IMR-90 (cell line): ENCODE data around the gene C10orf67. TPM values are rescaled to one million over a fixed set of nuclear protein-coding genes. Genes with fewer than 3 reads are reported as not detected.

Experiments
- ATAC-seq: fragments of 200-7000 bp; cut with Tn5 transposase; 2 replicates; pipeline ENCODE4 v1.9.1; 2020; ENCODE audit warnings: low read depth, mild to moderate bottlenecking, moderate library complexity
- BruUV-seq: library from RNA; stranded (reverse); fragments of 400-500 nt; replicated peaks from 2 replicates; lab custom pipeline; 2021; lab: Mats Ljungman, UMichigan
- CTCF ChIA-PET: fragments of 300-600 bp; formaldehyde crosslinking; extraction: SDS; loops from one replicate; lab custom pipeline; 2021; ENCODE audit warnings: antibody characterized with exemption; lab: Yijun Ruan, JAX
- POLR2A ChIA-PET: fragments of 300-600 bp; sonication (Branson Sonifier 250); formaldehyde crosslinking; loops from one replicate; lab custom pipeline; 2022; ENCODE audit warnings: antibody characterized with exemption; ENCODE audit not compliant: unreplicated experiment; lab: Charles Lee
- DNase-seq: peaks from one replicate; pipeline ENCODE4 v3.0.0; 2013
- H2AFZ ChIP-seq: replicated peaks from 2 replicates; pipeline ENCODE3; 2013; ENCODE audit warnings: low read length, mild to moderate bottlenecking; ENCODE audit not compliant: poor library complexity
- H2AK5ac ChIP-seq: 2 replicates; pipeline ENCODE4 v1.6.1; 2013; ENCODE audit warnings: low read depth, low read length, inconsistent platforms
- H2AK9ac ChIP-seq: replicated peaks from 2 replicates; pipeline ENCODE3; 2013; ENCODE audit warnings: mild to moderate bottlenecking, low read depth, low read length, moderate library complexity; ENCODE audit not compliant: poor library complexity
- H2BK120ac ChIP-seq: 2 replicates; pipeline ENCODE4 v1.6.1; 2013; ENCODE audit warnings: low read depth, low read length, inconsistent platforms
- H2BK15ac ChIP-seq: 3 replicates; pipeline ENCODE4 v1.6.1; 2013; ENCODE audit warnings: low read depth, low read length, inconsistent platforms
- H2BK20ac ChIP-seq: 2 replicates; pipeline ENCODE4 v1.6.1; 2013; ENCODE audit warnings: low read depth, mild to moderate bottlenecking, inconsistent platforms, low read length, moderate library complexity
- H2BK5ac ChIP-seq: 2 replicates; pipeline ENCODE4 v1.6.1; 2013; ENCODE audit warnings: mild to moderate bottlenecking, low read depth, low read length, inconsistent platforms; ENCODE audit not compliant: poor library complexity, severe bottlenecking
- H3K14ac ChIP-seq: replicated peaks from 2 replicates; pipeline ENCODE4 v1.6.1; 2013; ENCODE audit warnings: low read depth, low read length, inconsistent platforms
- H3K18ac ChIP-seq: 2 replicates; pipeline ENCODE4 v1.6.1; 2013; ENCODE audit warnings: low read depth, low read length, control low read depth
- H3K23ac ChIP-seq: 2 replicates; pipeline ENCODE4 v1.6.1; 2013; ENCODE audit warnings: low read depth, low read length, inconsistent platforms
- H3K27ac ChIP-seq: 2 replicates; pipeline ENCODE4 v1.5.1; 2013; ENCODE audit warnings: mild to moderate bottlenecking, control low read depth, low read length; ENCODE audit not compliant: insufficient read depth
- H3K27me3 ChIP-seq: 2 replicates; pipeline ENCODE4 v1.6.1; 2013; ENCODE audit warnings: low read length; ENCODE audit not compliant: control insufficient read depth, insufficient read depth
- H3K36me3 ChIP-seq: 2 replicates; pipeline ENCODE4 v1.6.1; 2013; ENCODE audit warnings: low read length, mixed read lengths; ENCODE audit not compliant: control insufficient read depth, insufficient read depth
- H3K4ac ChIP-seq: 2 replicates; pipeline ENCODE4 v1.6.1; 2013; ENCODE audit warnings: low read depth, low read length, inconsistent platforms
- H3K4me1 ChIP-seq: 2 replicates; pipeline ENCODE4 v1.6.1; 2013; ENCODE audit warnings: low read length, mixed read lengths; ENCODE audit not compliant: control insufficient read depth, insufficient read depth
- H3K4me2 ChIP-seq: 2 replicates; pipeline ENCODE4 v1.6.1; 2013; ENCODE audit warnings: low read depth, mild to moderate bottlenecking, control low read depth, low read length, moderate library complexity
- H3K4me3 ChIP-seq: 2 replicates; pipeline ENCODE4 v1.5.1; 2013; ENCODE audit warnings: low read depth, mild to moderate bottlenecking, control low read depth, low read length, moderate library complexity; ENCODE audit not compliant: insufficient read depth
- H3K56ac ChIP-seq: 2 replicates; pipeline ENCODE4 v1.6.1; 2013; ENCODE audit warnings: low read length, inconsistent platforms; ENCODE audit not compliant: insufficient read depth; ENCODE audit errors: extremely low read depth
- H3K79me1 ChIP-seq, 2 experiments: 2 replicates each; pipeline ENCODE4 v1.6.1; 2013; ENCODE audit warnings: low read length in 2 of 2, inconsistent platforms in 1 of 2, low read depth in 1 of 2
- H3K9ac ChIP-seq: 2 replicates; pipeline ENCODE4 v1.6.1; 2013; ENCODE audit warnings: low read depth, low read length, control low read depth
- H3K9me1 ChIP-seq: 2 replicates; pipeline ENCODE4 v1.6.1; 2013; ENCODE audit warnings: low read length, inconsistent platforms; ENCODE audit not compliant: insufficient read depth
- H3K9me3 ChIP-seq: 2 replicates; pipeline ENCODE4 v1.6.1; 2013; ENCODE audit warnings: low read length; ENCODE audit not compliant: control insufficient read depth, insufficient read depth
- H4K20me1 ChIP-seq: 2 replicates; pipeline ENCODE4 v1.6.1; 2013; ENCODE audit warnings: low read length, inconsistent platforms; ENCODE audit not compliant: insufficient read depth
- H4K5ac ChIP-seq: 2 replicates; pipeline ENCODE4 v1.6.1; 2013; ENCODE audit warnings: mild to moderate bottlenecking, low read depth, low read length, control low read depth
- H4K8ac ChIP-seq, 2 experiments: 2 replicates each; pipeline ENCODE4 v1.6.1; 2013; ENCODE audit warnings: low read depth in 2 of 2, low read length in 2 of 2, control low read depth in 1 of 2, inconsistent platforms in 1 of 2
- H4K91ac ChIP-seq: 2 replicates; pipeline ENCODE4 v1.6.1; 2013; ENCODE audit warnings: low read depth, low read length, inconsistent platforms; ENCODE audit not compliant: insufficient read depth
- BHLHE40 ChIP-seq: fragments of 150-350 bp; IDR thresholded peaks from 2 replicates; pipeline ENCODE4 v1.6.1; 2016; ENCODE audit warnings: mild to moderate bottlenecking, low read depth, low read length
- CHD1 ChIP-seq: IDR thresholded peaks from 2 replicates; pipeline ENCODE4 v1.6.1; 2012; ENCODE audit warnings: low read depth, low read length, improper control_type of control experiment
- ELK1 ChIP-seq: fragments of 150-350 bp; IDR thresholded peaks from 2 replicates; pipeline ENCODE4 v1.6.1; 2016; ENCODE audit warnings: low read depth, mild to moderate bottlenecking, low read length, moderate library complexity, borderline replicate concordance
- FOS ChIP-seq: fragments of 150-350 bp; IDR thresholded peaks from 2 replicates; pipeline ENCODE4 v1.6.1; 2016; ENCODE audit warnings: low read depth, low read length
- MAZ ChIP-seq: IDR thresholded peaks from 2 replicates; pipeline ENCODE4 v1.6.1; 2012; ENCODE audit warnings: low read depth, mild to moderate bottlenecking, low read length, improper control_type of control experiment, moderate library complexity, borderline replicate concordance
- NFE2L2 ChIP-seq: fragments of 150-350 bp; IDR thresholded peaks from 2 replicates; pipeline ENCODE4 v1.6.1; 2016; ENCODE audit warnings: low read depth, mild to moderate bottlenecking, low read length
- RAD21 ChIP-seq: IDR thresholded peaks from 2 replicates; pipeline ENCODE4 v1.6.1; 2012; ENCODE audit warnings: low read length, improper control_type of control experiment
- SMC3 ChIP-seq: fragments of 150-350 bp; IDR thresholded peaks from 2 replicates; pipeline ENCODE4 v1.6.1; 2016; ENCODE audit warnings: low read depth, mild to moderate bottlenecking, antibody characterized with exemption, low read length, moderate library complexity
- WGBS, 2 experiments: methylation state at CpG; one replicate each; pipeline versions ENCODE4 v1.1.5 to v1.1.7; 2013; ENCODE audit warnings: missing lambda C conversion rate in 2 of 2; ENCODE audit not compliant: insufficient read length in 1 of 2; ENCODE audit errors: extremely low coverage in 2 of 2; 5-methylcytosine and 5-hydroxymethylcytosine counted together
- dilution Hi-C: fragments of 300-500 bp; cut with HindIII; formaldehyde crosslinking; loops from one replicate; pipeline ENCODE4 v1.14.3; 2018; ENCODE audit warnings: low sequenced_read_pairs; ENCODE audit not compliant: unreplicated experiment
- in situ Hi-C: fragments of 300-500 bp; cut with MboI; formaldehyde crosslinking; loops from 3 replicates; pipeline ENCODE4 v1.14.3; 2019; ENCODE audit warnings: low sequenced_read_pairs, inconsistent platforms, mixed read lengths
- intact Hi-C: fragments of 100-400 bp; cut with micrococcal nuclease; formaldehyde crosslinking; loops from 2 replicates; pipeline ENCODE4 v1.10.0; 2022
- polyA plus RNA-seq, 3 experiments: library from polyadenylated mRNA; depleted of rRNA; stranded (reverse); fragments of >200 nt; gene quantifications; 2 replicates each; pipeline ENCODE4 v1.2.3, GENCODE V29; 2012; ENCODE audit warnings: low replicate concordance in 1 of 3
- total RNA-seq: library from RNA; depleted of rRNA; stranded (reverse); fragments of >200 nt; gene quantifications from 2 replicates; pipeline ENCODE4 v1.2.3, GENCODE V29; 2012
- TF ChIP-seq, protein P1 (sequence below): fragments of 150-350 bp; IDR thresholded peaks from 2 replicates; pipeline ENCODE4 v1.6.1; 2017; ENCODE audit warnings: mild to moderate bottlenecking, antibody characterized with exemption, low read length, low read depth

C10orf67 gene
- total and polyA plus RNA-seq, 2 of the 4 experiments (the other 2 are of a cell fraction), result 0.15 to 0.18 TPM

GRCh38 chr10:23195846-23196600 is 148.6 kb downstream of the C10orf67 start:
- H3K79me1 ChIP-seq, result no peaks in the 10 kb centered on the region
- H3K23ac ChIP-seq, result no peak overlapping the region
- H4K5ac ChIP-seq, result no peak overlapping the region
- dilution Hi-C loops (no loop called here), intact Hi-C loops (no loop called here), in situ Hi-C loops (no loop called here)
- no peak overlapping the region for H3K56ac ChIP-seq
- no peak overlapping the region for H2BK5ac ChIP-seq
- no TSS peak for BruUV-seq
- no peak overlapping the region for H2BK20ac ChIP-seq
- H3K4ac ChIP-seq, result no peak overlapping the region
- H4K91ac ChIP-seq, result no peak overlapping the region
- CTCF ChIA-PET, result no interaction called here
- peaks cover 72% of the 10 kb centered on the region for H3K27me3 ChIP-seq
- no peaks in the 10 kb centered on the region for H4K20me1 ChIP-seq
- ATAC-seq (no peak), DNase-seq (no peak)
- H3K36me3 ChIP-seq, result no peaks in the 10 kb centered on the region
- no peak overlapping the region for H2AK5ac ChIP-seq
- no peak overlapping the region for H3K9ac ChIP-seq
- no peak overlapping the region for H2AK9ac ChIP-seq
- no peaks in the 10 kb centered on the region for H3K4me1 ChIP-seq
- POLR2A ChIA-PET, result no interaction called here
- H3K4me3 ChIP-seq, result no peak overlapping the region
- H4K8ac ChIP-seq, result no peak overlapping the region
- H3K4me2 ChIP-seq, result no peak overlapping the region
- no peak overlapping the region for H3K18ac ChIP-seq
- no peak for TF ChIP-seq NFE2L2
- no peak for TF ChIP-seq CHD1
- no peak for TF ChIP-seq SMC3
- TF ChIP-seq RAD21, result no peak
- TF ChIP-seq, protein P1, sequence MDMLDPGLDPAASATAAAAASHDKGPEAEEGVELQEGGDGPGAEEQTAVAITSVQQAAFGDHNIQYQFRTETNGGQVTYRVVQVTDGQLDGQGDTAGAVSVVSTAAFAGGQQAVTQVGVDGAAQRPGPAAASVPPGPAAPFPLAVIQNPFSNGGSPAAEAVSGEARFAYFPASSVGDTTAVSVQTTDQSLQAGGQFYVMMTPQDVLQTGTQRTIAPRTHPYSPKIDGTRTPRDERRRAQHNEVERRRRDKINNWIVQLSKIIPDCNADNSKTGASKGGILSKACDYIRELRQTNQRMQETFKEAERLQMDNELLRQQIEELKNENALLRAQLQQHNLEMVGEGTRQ, result no peak
- no peak for TF ChIP-seq BHLHE40
- no peak for TF ChIP-seq FOS
- no peak for TF ChIP-seq ELK1
- TF ChIP-seq MAZ, result no peak
- H3K9me1 ChIP-seq, result no peaks in the 10 kb centered on the region
- no peak overlapping the region for H3K27ac ChIP-seq
- H3K14ac ChIP-seq, result no peak overlapping the region
- no peak overlapping the region for H2BK15ac ChIP-seq
- H2AFZ ChIP-seq, result no peak overlapping the region
- H3K9me3 ChIP-seq, result peaks cover 4% of the 10 kb centered on the region; the same call in 1 of the 2 replicates
- WGBS, 2 experiments, result 5% methylated on average over 4 of the region's 13 CpGs; no CpG with 5 or more reads in 1 of the 2 experiments
- H2BK120ac ChIP-seq, result no peak overlapping the region
